Suprapubic skin (tissue), 4 donors: ENCODE results near the gene TPD52L1. TPM values are rescaled to one million over a fixed set of nuclear protein-coding genes. Genes with fewer than 3 reads are reported as not detected.

ENCODE experiments used
- DNase-seq, 2 donors: peaks; one replicate each; pipeline ENCODE4 v3.0.0-alpha.2; 2019; ENCODE audit warnings: low spot score in 2 of 2
- H3K27ac ChIP-seq: fragments of 200-600 bp; sonication (generic); one replicate; pipeline ENCODE4 v1.5.1; 2019
- H3K27me3 ChIP-seq: fragments of 200-600 bp; sonication (generic); one replicate; pipeline ENCODE4 v1.5.1; 2019
- H3K36me3 ChIP-seq: fragments of 200-600 bp; sonication (generic); one replicate; pipeline ENCODE4 v1.5.1; 2019
- H3K4me1 ChIP-seq: fragments of 200-600 bp; sonication (generic); one replicate; pipeline ENCODE4 v1.5.1; 2019
- H3K4me3 ChIP-seq: fragments of 200-600 bp; sonication (generic); one replicate; pipeline ENCODE4 v1.5.1; 2019; ENCODE audit warnings: mild to moderate bottlenecking
- H3K9me3 ChIP-seq: fragments of 200-600 bp; sonication (generic); one replicate; pipeline ENCODE4 v1.5.1; 2019
- EP300 ChIP-seq: sonication (generic); formaldehyde crosslinking; IDR thresholded peaks from one replicate; pipeline ENCODE4 v1.6.1; 2017; ENCODE audit warnings: antibody characterized with exemption
- POLR2A ChIP-seq, 2 donors: fragments of 450-650 bp; IDR thresholded peaks; one replicate each; pipeline ENCODE4 v1.6.1; 2017; ENCODE audit warnings: antibody characterized with exemption in 2 of 2, mild to moderate bottlenecking in 2 of 2, moderate library complexity in 2 of 2
- POLR2AphosphoS5 ChIP-seq, 3 donors: sonication (generic); formaldehyde crosslinking; IDR thresholded peaks; one replicate each; pipeline ENCODE4 v1.6.1; 2017; ENCODE audit warnings: antibody characterized with exemption in 3 of 3
- WGBS: methylation state at CpG from one replicate; pipeline ENCODE4 v1.1.5; 2018; 5-methylcytosine and 5-hydroxymethylcytosine counted together
- total RNA-seq, 4 donors: library from RNA; depleted of rRNA; stranded (reverse); fragments of >200 nt; gene quantifications; one replicate each; pipeline ENCODE4 v1.1.0, GENCODE V29; 2016
- TF ChIP-seq, protein P1 (sequence below), 2 donors: fragments of 200-600 bp in 1 of 2; fragments of 450-650 bp in 1 of 2; sonication (generic) in 1 of 2; IDR thresholded peaks; one replicate each; pipeline ENCODE4 v1.5.1; 2016 to 2019; ENCODE audit warnings: antibody characterized with exemption in 2 of 2, mild to moderate bottlenecking in 1 of 2, moderate library complexity in 1 of 2

TPD52L1 gene
- total RNA-seq, 4 donors from 2014 or later, result 146 to 202 (median 190) TPM

DNA sequence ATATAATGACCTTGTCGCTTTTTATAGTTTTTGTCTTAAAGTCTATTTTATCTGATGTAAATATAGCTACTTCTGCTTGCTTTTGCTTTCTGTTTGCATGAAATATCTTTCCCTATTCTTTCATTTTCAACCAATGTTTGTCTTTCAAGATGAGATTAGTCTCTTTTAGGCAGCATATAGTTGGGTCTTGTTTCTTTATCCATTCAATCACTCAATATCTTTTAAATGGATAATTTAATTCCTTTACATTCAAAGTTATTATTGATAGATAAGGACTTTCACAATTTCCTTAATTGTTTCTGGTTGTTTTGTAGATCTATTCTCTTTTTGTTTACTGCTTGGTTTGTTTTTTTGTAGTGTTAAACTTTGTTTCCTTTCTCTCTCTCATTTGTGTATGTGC lies 43.5 kb upstream of the TPD52L1 start:
- Histone ChIP-seq H3K27me3 (no peaks in the 10 kb centered on the region), H3K36me3 (no peaks in the 10 kb centered on the region), H3K4me1 (no peaks in the 10 kb centered on the region), H3K27ac (no peak overlapping the region), H3K9me3 (peaks cover 14% of the 10 kb centered on the region), H3K4me3 (no peak overlapping the region)
- 98% methylated on average over 1 of the region's 1 CpG for WGBS
- DNase-seq, result no peak
- TF ChIP-seq POLR2AphosphoS5 (IDR thresholded peaks at IDR 0.05), result no peak
- TF ChIP-seq, protein P1, sequence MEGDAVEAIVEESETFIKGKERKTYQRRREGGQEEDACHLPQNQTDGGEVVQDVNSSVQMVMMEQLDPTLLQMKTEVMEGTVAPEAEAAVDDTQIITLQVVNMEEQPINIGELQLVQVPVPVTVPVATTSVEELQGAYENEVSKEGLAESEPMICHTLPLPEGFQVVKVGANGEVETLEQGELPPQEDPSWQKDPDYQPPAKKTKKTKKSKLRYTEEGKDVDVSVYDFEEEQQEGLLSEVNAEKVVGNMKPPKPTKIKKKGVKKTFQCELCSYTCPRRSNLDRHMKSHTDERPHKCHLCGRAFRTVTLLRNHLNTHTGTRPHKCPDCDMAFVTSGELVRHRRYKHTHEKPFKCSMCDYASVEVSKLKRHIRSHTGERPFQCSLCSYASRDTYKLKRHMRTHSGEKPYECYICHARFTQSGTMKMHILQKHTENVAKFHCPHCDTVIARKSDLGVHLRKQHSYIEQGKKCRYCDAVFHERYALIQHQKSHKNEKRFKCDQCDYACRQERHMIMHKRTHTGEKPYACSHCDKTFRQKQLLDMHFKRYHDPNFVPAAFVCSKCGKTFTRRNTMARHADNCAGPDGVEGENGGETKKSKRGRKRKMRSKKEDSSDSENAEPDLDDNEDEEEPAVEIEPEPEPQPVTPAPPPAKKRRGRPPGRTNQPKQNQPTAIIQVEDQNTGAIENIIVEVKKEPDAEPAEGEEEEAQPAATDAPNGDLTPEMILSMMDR (IDR thresholded peaks at IDR 0.05), result no peak
- no peak for TF ChIP-seq POLR2A (IDR thresholded peaks at IDR 0.05)
- TF ChIP-seq EP300, result no peak

- Histone ChIP-seq H3K27me3 (no peaks in the 10 kb centered on the region), H3K4me1 (no peaks in the 10 kb centered on the region), H3K4me3 (no peak overlapping the region), H3K36me3 (no peaks in the 10 kb centered on the region), H3K27ac (no peak overlapping the region), H3K9me3 (peaks cover 14% of the 10 kb centered on the region)
- 95% methylated on average over 4 of the region's 4 CpGs for WGBS
- TF ChIP-seq EP300, result no peak
- TF ChIP-seq POLR2A (IDR thresholded peaks at IDR 0.05), result no peak
- TF ChIP-seq, protein P1 (IDR thresholded peaks at IDR 0.05), result no peak
- TF ChIP-seq POLR2AphosphoS5 (IDR thresholded peaks at IDR 0.05), result no peak
- no peak for DNase-seq
These were observed 42.2 kb upstream of the TPD52L1 start for GRCh38 chr6:125111219-125111983.

DNA sequence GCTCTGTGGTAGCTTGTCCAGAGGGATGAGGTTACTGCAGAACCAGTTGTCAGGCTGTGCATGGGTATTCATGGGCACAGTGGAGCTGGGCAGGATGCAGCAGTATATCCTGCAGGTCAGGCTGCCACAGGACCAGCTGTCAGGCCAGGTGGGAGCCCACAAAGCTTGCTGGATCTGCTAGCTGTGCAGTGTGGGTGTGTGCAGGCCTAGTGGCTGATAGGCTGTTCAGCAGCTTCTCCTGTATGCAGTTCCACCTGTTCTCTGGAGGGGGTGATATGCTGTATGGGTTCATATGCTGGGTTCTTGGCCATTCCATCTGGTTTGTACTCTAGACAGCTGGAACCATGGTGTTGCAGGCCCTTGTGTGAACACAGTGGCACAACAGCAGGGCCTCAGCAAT lies 40.6 kb upstream of the TPD52L1 start:
- H3K4me1 ChIP-seq, result no peaks in the 10 kb centered on the region
- no peak for DNase-seq
- H3K9me3 ChIP-seq, result peaks cover 14% of the 10 kb centered on the region
- H3K27ac ChIP-seq, result no peak overlapping the region
- TF ChIP-seq EP300, result no peak
- no peaks in the 10 kb centered on the region for H3K36me3 ChIP-seq
- H3K27me3 ChIP-seq, result no peaks in the 10 kb centered on the region
- H3K4me3 ChIP-seq, result no peak overlapping the region

- H3K4me3 ChIP-seq, result no peak overlapping the region
- no peaks in the 10 kb centered on the region for H3K27me3 ChIP-seq
- no peaks in the 10 kb centered on the region for H3K4me1 ChIP-seq
- WGBS, result 4% methylated on average over 1 of the region's 1 CpG
- H3K27ac ChIP-seq, result no peak overlapping the region
- no peak for TF ChIP-seq EP300
- TF ChIP-seq, protein P1 (IDR thresholded peaks at IDR 0.05), result peak; percentile 32 to 76
- no peaks in the 10 kb centered on the region for H3K36me3 ChIP-seq
- no peak for DNase-seq
- peaks cover 14% of the 10 kb centered on the region for H3K9me3 ChIP-seq
These were observed 39.2 kb upstream of the TPD52L1 start for GRCh38 chr6:125114248-125114858.

GRCh38 chr6:125116170-125116569 lies 37.4 kb upstream of the TPD52L1 start:
- H3K4me1 ChIP-seq, result no peaks in the 10 kb centered on the region
- no peaks in the 10 kb centered on the region for H3K36me3 ChIP-seq
- no peak overlapping the region for H3K4me3 ChIP-seq
- H3K27me3 ChIP-seq, result no peaks in the 10 kb centered on the region
- TF ChIP-seq POLR2A (IDR thresholded peaks at IDR 0.05) (no peak), POLR2AphosphoS5 (IDR thresholded peaks at IDR 0.05) (no peak), EP300 (no peak)
- TF ChIP-seq, protein P1 (IDR thresholded peaks at IDR 0.05), result no peak
- no peak for DNase-seq
- peaks cover 9% of the 10 kb centered on the region for H3K9me3 ChIP-seq
- no peak overlapping the region for H3K27ac ChIP-seq
- 93% methylated on average over 1 of the region's 1 CpG for WGBS
